Medulla oblongata (tissue), 1 donor: ENCODE results near the gene USO1.
A peak's percentile ranks its signal among the peaks of the same experiment; 100 is the strongest.

Source experiments
- DNase-seq: peaks from one replicate; pipeline ENCODE4 v3.0.0-alpha.2; 2015; ENCODE audit errors: extremely low spot score

USO1 gene

GRCh38 chr4:75844151-75844662, 119.8 kb downstream of the USO1 start:
- peak; percentile 41 for DNase-seq

GRCh38 chr4:75845992-75846391, 121.6 kb downstream of the USO1 start:
- DNase-seq: no peak

DNA sequence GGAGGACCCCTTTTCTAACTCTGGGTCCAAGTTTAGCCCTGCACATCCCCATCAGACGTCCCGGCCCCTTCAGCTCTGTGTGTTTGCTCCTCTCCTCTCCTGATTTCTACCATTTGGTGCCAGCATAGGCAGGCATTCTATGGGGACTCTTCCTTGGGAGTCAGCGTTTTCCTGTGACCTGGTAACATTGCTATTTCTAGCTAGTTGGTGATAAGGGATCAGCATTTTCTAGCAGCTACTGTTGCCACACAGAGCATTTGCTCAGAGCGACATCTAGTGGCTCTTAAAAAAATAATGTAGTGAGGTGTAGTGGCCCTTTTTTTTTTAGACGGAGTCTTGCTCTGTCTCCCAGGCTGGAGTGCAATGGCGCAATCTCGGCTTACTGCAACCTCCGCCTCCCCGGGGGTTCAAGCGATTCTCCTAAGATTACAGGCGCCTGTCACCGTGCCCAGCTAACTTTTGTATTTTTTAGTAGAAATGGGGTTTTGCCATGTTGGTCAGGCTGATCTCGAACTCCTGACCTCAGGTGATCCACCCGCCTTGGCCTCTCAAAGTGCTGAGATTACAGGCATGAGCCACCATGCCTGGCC, 123.9 kb downstream of the USO1 start:
- DNase-seq: peak; percentile 81

DNA sequence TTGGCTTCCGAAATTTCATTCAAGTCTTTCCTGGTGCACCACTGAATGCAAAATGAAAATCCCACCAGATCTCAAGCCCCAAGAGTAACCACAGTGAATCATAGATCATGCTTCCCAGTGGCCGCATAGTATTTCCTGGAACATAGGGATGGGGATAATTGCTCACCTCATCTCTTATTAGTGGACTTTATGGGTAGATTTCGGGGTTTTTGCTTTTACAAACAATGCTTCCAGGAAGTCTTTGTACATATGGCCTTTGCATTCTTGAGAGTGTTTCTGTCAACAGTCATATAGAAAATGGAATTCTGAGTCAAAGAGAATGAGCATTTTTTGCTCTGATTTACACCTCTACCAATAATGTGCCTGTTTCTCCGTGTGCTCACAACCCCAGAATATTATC, 124.5 kb downstream of the USO1 start:
- DNase-seq: no peak

DNA sequence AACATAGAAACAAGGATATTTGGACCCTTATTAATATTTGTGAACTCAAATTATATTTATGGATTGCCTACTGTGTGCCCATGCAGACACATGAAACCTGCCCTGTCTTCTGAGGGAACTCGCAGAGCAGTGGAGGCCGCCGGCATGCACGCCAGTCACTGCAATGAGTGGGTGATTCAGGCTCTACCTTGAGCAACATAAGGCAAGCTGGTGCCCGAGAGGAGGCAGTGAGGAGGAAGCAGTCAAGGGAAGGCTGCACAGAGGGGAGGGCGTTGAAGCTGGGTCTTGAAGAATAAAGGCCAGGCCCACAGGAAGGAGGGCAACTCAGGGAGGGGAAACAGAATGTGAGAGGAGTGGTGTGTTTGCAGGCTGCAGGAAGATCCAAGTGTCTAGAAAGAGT, 125.1 kb downstream of the USO1 start:
- no peak for DNase-seq

DNA sequence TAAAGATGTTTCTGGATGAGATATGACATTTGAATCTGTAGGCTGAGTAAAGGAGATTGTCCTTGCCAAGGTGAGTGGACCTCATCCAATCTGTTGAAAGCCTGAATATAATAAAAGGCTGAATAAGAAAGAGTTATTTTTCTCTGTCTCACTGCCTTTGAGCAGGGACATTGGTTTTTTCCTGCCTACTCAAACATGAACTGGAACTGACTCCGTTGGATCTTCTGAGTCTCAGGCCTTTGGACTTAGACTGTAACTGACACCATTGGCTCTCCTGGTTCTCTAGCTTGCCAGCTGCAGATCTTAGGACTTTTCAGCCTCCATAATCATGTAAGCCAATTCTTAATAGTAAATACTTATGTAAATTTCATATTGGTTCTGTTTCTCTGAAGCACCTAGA, 134.3 kb downstream of the USO1 start:
- DNase-seq: no peak

- no peak for DNase-seq
Observed at GRCh38 chr4:75860606-75861005, 136.2 kb downstream of the USO1 start.
